Neuronal stem cell (in vitro differentiated cells): ENCODE results near the gene ELF5.

Experiments used
- DNase-seq: peaks from one replicate; pipeline ENCODE4 v3.0.0-alpha.2; 2013; ENCODE audit warnings: low spot score
- H2AFZ ChIP-seq: one replicate; pipeline ENCODE4 v1.6.1; 2013; ENCODE audit warnings: mild to moderate bottlenecking, low read length, inconsistent platforms
- H2AK5ac ChIP-seq: 2 replicates; pipeline ENCODE4 v1.6.1; 2013; ENCODE audit warnings: low read depth, mild to moderate bottlenecking, inconsistent platforms, low read length, moderate library complexity, mixed read lengths
- H2BK120ac ChIP-seq: 2 replicates; pipeline ENCODE4 v1.6.1; 2013; ENCODE audit warnings: low read depth, mild to moderate bottlenecking, inconsistent platforms, low read length, moderate library complexity, mixed read lengths
- H2BK12ac ChIP-seq: one replicate; pipeline ENCODE4 v1.6.1; 2013; ENCODE audit warnings: low read length, inconsistent platforms
- H2BK15ac ChIP-seq: 2 replicates; pipeline ENCODE4 v1.6.1; 2013; ENCODE audit warnings: mild to moderate bottlenecking, low read length, inconsistent platforms, mixed read lengths
- H2BK5ac ChIP-seq: one replicate; pipeline ENCODE4 v1.6.1; 2013; ENCODE audit warnings: inconsistent platforms, mild to moderate bottlenecking, low read length, moderate library complexity
- H3K14ac ChIP-seq: one replicate; pipeline ENCODE4 v1.6.1; 2013; ENCODE audit warnings: low read length, inconsistent platforms
- H3K18ac ChIP-seq: 2 replicates; pipeline ENCODE4 v1.6.1; 2013; ENCODE audit warnings: low read length, inconsistent platforms
- H3K23ac ChIP-seq: 2 replicates; pipeline ENCODE4 v1.6.1; 2013; ENCODE audit warnings: low read depth, mild to moderate bottlenecking, mixed read lengths, low read length, inconsistent platforms; ENCODE audit not compliant: poor library complexity
- H3K27ac ChIP-seq: replicated peaks from 3 replicates; pipeline ENCODE4 v1.5.1; 2013; ENCODE audit warnings: low read length, inconsistent platforms
- H3K27me3 ChIP-seq, 3 experiments: 2 replicates each; pipeline ENCODE4 v1.6.1; 2013; ENCODE audit warnings: low read length in 3 of 3, mild to moderate bottlenecking in 2 of 3, inconsistent platforms in 1 of 3, low read depth in 1 of 3, mixed read lengths in 1 of 3, moderate library complexity in 1 of 3; ENCODE audit not compliant: control insufficient read depth in 3 of 3, insufficient read depth in 3 of 3
- H3K36me3 ChIP-seq, 2 donors: replicated peaks in 1 of 2; 2 replicates each; pipeline ENCODE4 v1.6.1; 2013; ENCODE audit warnings: low read length in 2 of 2; ENCODE audit not compliant: control insufficient read depth in 2 of 2, insufficient read depth in 2 of 2
- H3K4ac ChIP-seq: 2 replicates; pipeline ENCODE4 v1.6.1; 2013; ENCODE audit warnings: inconsistent platforms, mild to moderate bottlenecking, low read length, moderate library complexity
- H3K4me1 ChIP-seq, 2 donors: 1 replicate in 1 of 2; 2 replicates in 1 of 2; pipeline ENCODE4 v1.6.1; 2013; ENCODE audit warnings: low read length in 2 of 2, low read depth in 1 of 2; ENCODE audit not compliant: control insufficient read depth in 2 of 2, insufficient read depth in 1 of 2
- H3K4me2 ChIP-seq: one replicate; pipeline ENCODE4 v1.6.1; 2013; ENCODE audit warnings: mild to moderate bottlenecking, low read length, inconsistent platforms; ENCODE audit not compliant: insufficient read depth, poor library complexity, severe bottlenecking
- H3K4me3 ChIP-seq, 2 donors: 2 replicates each; pipeline ENCODE4 v1.5.1; 2013; ENCODE audit warnings: low read length in 2 of 2, mild to moderate bottlenecking in 2 of 2, inconsistent platforms in 1 of 2, moderate library complexity in 1 of 2
- H3K79me1 ChIP-seq: one replicate; pipeline ENCODE4 v1.6.1; 2013; ENCODE audit warnings: low read depth, mild to moderate bottlenecking, inconsistent platforms, low read length, moderate library complexity
- H3K9ac ChIP-seq: one replicate; pipeline ENCODE4 v1.6.1; 2013; ENCODE audit warnings: mild to moderate bottlenecking, low read depth, low read length, inconsistent platforms; ENCODE audit not compliant: poor library complexity
- H3K9me3 ChIP-seq, 2 donors: replicated peaks in 1 of 2; 2 replicates each; pipeline versions ENCODE3 to v1.6.1; 2013; ENCODE audit warnings: low read length in 2 of 2, mild to moderate bottlenecking in 2 of 2, inconsistent platforms in 1 of 2, low read depth in 1 of 2, mixed read lengths in 1 of 2, moderate library complexity in 1 of 2; ENCODE audit not compliant: control insufficient read depth in 2 of 2, insufficient read depth in 1 of 2
- H4K8ac ChIP-seq: one replicate; pipeline ENCODE4 v1.6.1; 2013; ENCODE audit warnings: low read depth, mild to moderate bottlenecking, inconsistent platforms, low read length, moderate library complexity
- H4K91ac ChIP-seq: one replicate; pipeline ENCODE4 v1.6.1; 2013; ENCODE audit warnings: low read length, low read depth, mild to moderate bottlenecking, inconsistent platforms; ENCODE audit not compliant: poor library complexity
- WGBS, 2 donors: extraction: QIAGEN DNeasy Blood & Tissue Kit; methylation state at CpG; one replicate each; pipeline ENCODE4 v1.1.7; 2013; ENCODE audit warnings: missing lambda C conversion rate in 2 of 2, mixed read lengths in 1 of 2; ENCODE audit not compliant: insufficient read length in 2 of 2, insufficient replicate concordance in 1 of 2; ENCODE audit errors: extremely low coverage in 2 of 2; 5-methylcytosine and 5-hydroxymethylcytosine counted together

The ELF5 gene

DNA sequence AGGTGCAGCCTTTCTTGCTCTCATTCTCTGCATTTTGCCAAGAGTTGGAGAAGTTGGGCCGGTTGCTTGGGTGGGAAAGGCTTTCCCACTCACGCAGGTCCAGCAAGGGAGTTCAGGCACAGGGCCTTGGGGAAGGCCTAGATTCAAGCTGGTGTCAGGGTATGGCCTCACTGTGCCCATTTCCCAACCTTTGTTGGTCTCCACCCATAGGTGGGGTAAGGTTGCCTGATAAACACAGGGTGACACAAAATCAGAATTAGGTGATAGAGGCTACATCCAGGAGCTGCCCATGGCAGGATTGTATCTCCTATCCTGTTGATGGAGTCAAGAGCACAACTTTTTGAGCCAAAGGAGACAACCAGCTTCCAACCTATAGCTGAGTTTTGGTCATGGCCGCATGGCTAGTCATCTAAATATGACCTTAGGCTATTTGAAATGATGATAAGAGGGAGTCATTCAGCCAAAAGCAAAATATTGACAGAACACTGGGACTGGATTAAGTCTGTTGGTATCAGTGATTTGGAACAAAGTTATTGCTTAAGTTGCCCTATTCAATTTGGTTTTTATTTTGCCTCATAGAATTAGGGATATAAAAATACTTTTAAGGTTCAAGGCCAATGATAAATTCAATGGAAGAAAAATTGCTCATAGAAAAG, 54.0 kb downstream of the ELF5 start:
- H3K27me3 ChIP-seq: peaks cover 0 to 3% (median 0%) of the 10 kb centered on the region in 3 experiments
- H3K4me2 ChIP-seq: no peak overlapping the region
- peaks cover 0 to 11% of the 10 kb centered on the region in 2 donors for H3K36me3 ChIP-seq
- no peak overlapping the region for H2BK120ac ChIP-seq
- no peak overlapping the region for H3K23ac ChIP-seq
- no peak overlapping the region for H3K14ac ChIP-seq
- no peak overlapping the region for H2AK5ac ChIP-seq
- H2BK15ac ChIP-seq: no peak overlapping the region
- H3K79me1 ChIP-seq: no peaks in the 10 kb centered on the region
- no peak overlapping the region for H3K4ac ChIP-seq
- H3K9ac ChIP-seq: no peak overlapping the region
- no peak overlapping the region for H3K18ac ChIP-seq
- H2BK5ac ChIP-seq: no peak overlapping the region
- no peak overlapping the region for H4K91ac ChIP-seq
- no peak overlapping the region for H4K8ac ChIP-seq
- H3K9me3 ChIP-seq: peaks cover 0 to 2% of the 10 kb centered on the region in 2 donors
- no peak overlapping the region for H2BK12ac ChIP-seq
- no peak overlapping the region for H2AFZ ChIP-seq
- H3K27ac ChIP-seq: no peak overlapping the region
- no CpG with 5 or more reads among the region's 3 CpGs for WGBS, 2 donors
- no peak overlapping the region for H3K4me3 ChIP-seq
- peaks cover 0 to 2% of the 10 kb centered on the region in 2 donors for H3K4me1 ChIP-seq
- no peak for DNase-seq

- no peaks in the 10 kb centered on the region for H3K79me1 ChIP-seq
- no peak overlapping the region for H2BK120ac ChIP-seq
- H3K4me1 ChIP-seq: peaks cover 0 to 2% of the 10 kb centered on the region in 2 donors
- no peak overlapping the region for H3K4me3 ChIP-seq
- H3K4ac ChIP-seq: no peak overlapping the region
- no peak overlapping the region for H3K18ac ChIP-seq
- no peak overlapping the region for H3K27ac ChIP-seq
- no CpG with 5 or more reads among the region's 4 CpGs for WGBS, 2 donors
- DNase-seq: no peak
- H3K4me2 ChIP-seq: no peak overlapping the region
- H2AFZ ChIP-seq: no peak overlapping the region
- no peak overlapping the region for H3K23ac ChIP-seq
- H3K9me3 ChIP-seq: peaks cover 0 to 2% of the 10 kb centered on the region in 2 donors
- no peak overlapping the region for H2BK5ac ChIP-seq
- no peak overlapping the region for H3K9ac ChIP-seq
- no peak overlapping the region for H2BK12ac ChIP-seq
- H4K8ac ChIP-seq: no peak overlapping the region
- no peak overlapping the region for H2BK15ac ChIP-seq
- no peak overlapping the region for H4K91ac ChIP-seq
- H3K27me3 ChIP-seq: peaks cover 0 to 3% (median 0%) of the 10 kb centered on the region in 3 experiments
- no peak overlapping the region for H2AK5ac ChIP-seq
- H3K36me3 ChIP-seq: peaks cover 0 to 15% of the 10 kb centered on the region in 2 donors
- H3K14ac ChIP-seq: no peak overlapping the region
Observed at GRCh38 chr11:34458525-34458924, 55.1 kb downstream of the ELF5 start.

GRCh38 chr11:34457607-34458006, 56.0 kb downstream of the ELF5 start:
- peaks cover 0 to 15% of the 10 kb centered on the region in 2 donors for H3K36me3 ChIP-seq
- no peak overlapping the region for H2BK5ac ChIP-seq
- H3K27me3 ChIP-seq: peaks cover 0 to 3% (median 0%) of the 10 kb centered on the region in 3 experiments
- H3K4me2 ChIP-seq: no peak overlapping the region
- no peak for DNase-seq
- no peak overlapping the region for H2BK15ac ChIP-seq
- H2BK120ac ChIP-seq: no peak overlapping the region
- WGBS, 2 donors: no CpG with 5 or more reads among the region's 2 CpGs
- H4K8ac ChIP-seq: no peak overlapping the region
- no peak overlapping the region for H3K9ac ChIP-seq
- H3K27ac ChIP-seq: no peak overlapping the region
- H3K23ac ChIP-seq: no peak overlapping the region
- H2BK12ac ChIP-seq: no peak overlapping the region
- H4K91ac ChIP-seq: no peak overlapping the region
- peaks cover 0 to 2% of the 10 kb centered on the region in 2 donors for H3K9me3 ChIP-seq
- H2AFZ ChIP-seq: no peak overlapping the region
- no peak overlapping the region for H3K18ac ChIP-seq
- no peak overlapping the region for H2AK5ac ChIP-seq
- peaks cover 0 to 2% of the 10 kb centered on the region in 2 donors for H3K4me1 ChIP-seq
- H3K79me1 ChIP-seq: no peaks in the 10 kb centered on the region
- H3K4ac ChIP-seq: no peak overlapping the region
- H3K14ac ChIP-seq: no peak overlapping the region
- H3K4me3 ChIP-seq: no peak overlapping the region

- Histone ChIP-seq H3K27me3 (peaks cover 0 to 16% (median 0%) of the 10 kb centered on the region in 3 experiments), H3K23ac (no peak overlapping the region), H3K18ac (no peak overlapping the region), H2BK12ac (no peak overlapping the region), H3K4me2 (no peak overlapping the region), H2AFZ (no peak overlapping the region), H3K4ac (no peak overlapping the region), H2BK5ac (no peak overlapping the region), H2BK15ac (no peak overlapping the region), H3K9ac (no peak overlapping the region), H3K9me3 (no peaks in the 10 kb centered on the region), H2AK5ac (no peak overlapping the region), H3K4me1 (peaks cover 0 to 2% of the 10 kb centered on the region in 2 donors), H3K27ac (no peak overlapping the region), H3K14ac (no peak overlapping the region), H2BK120ac (no peak overlapping the region), H4K91ac (no peak overlapping the region), H3K36me3 (peaks cover 0 to 10% of the 10 kb centered on the region in 2 donors), H3K4me3 (no peak overlapping the region), H4K8ac (no peak overlapping the region), H3K79me1 (no peaks in the 10 kb centered on the region)
- no CpG with 5 or more reads among the region's 1 CpG for WGBS, 2 donors
- no peak for DNase-seq
Observed at GRCh38 chr11:34454308-34455032, 59.1 kb downstream of the ELF5 start.
